CD4-positive, alpha-beta memory T cell (primary cell): ENCODE data around the gene POLE. TPM values are rescaled to one million over a fixed set of nuclear protein-coding genes. Genes with fewer than 3 reads are reported as not detected.

Experiments
- CTCF ChIA-PET: fragments of 350-600 bp; sonication (Branson Sonifier 250); formaldehyde crosslinking; loops from one replicate; lab custom pipeline; 2021; ENCODE audit warnings: inconsistent platforms; ENCODE audit not compliant: partially characterized antibody; lab: Charles Lee
- POLR2A ChIA-PET: fragments of 350-600 bp; sonication (Branson Sonifier 250); formaldehyde crosslinking; loops from one replicate; lab custom pipeline; 2021; ENCODE audit not compliant: partially characterized antibody; lab: Charles Lee
- DNase-seq, 5 donors: peaks; one replicate each; pipeline versions ENCODE4 v3.0.0 to v3.0.0-alpha.2; 2020 to 2022; ENCODE audit warnings: mixed read lengths in 1 of 5
- H3K27ac ChIP-seq: one replicate; pipeline ENCODE4 v1.7.0; 2013; ENCODE audit warnings: low read depth, low read length
- H3K27me3 ChIP-seq: 2 replicates; pipeline ENCODE4 v1.7.0; 2013; ENCODE audit warnings: mild to moderate bottlenecking, low read length, moderate library complexity; ENCODE audit not compliant: insufficient read depth
- H3K36me3 ChIP-seq: 2 replicates; pipeline ENCODE4 v1.7.0; 2013; ENCODE audit warnings: mild to moderate bottlenecking, low read length, moderate library complexity; ENCODE audit not compliant: insufficient read depth
- H3K4me1 ChIP-seq: 2 replicates; pipeline ENCODE4 v1.7.0; 2013; ENCODE audit warnings: mild to moderate bottlenecking, low read length, moderate library complexity; ENCODE audit not compliant: insufficient read depth
- H3K4me3 ChIP-seq, 2 donors: one replicate each; pipeline ENCODE4 v1.7.0; 2013; ENCODE audit warnings: low read length in 2 of 2, mild to moderate bottlenecking in 1 of 2
- H3K9me3 ChIP-seq, 2 donors: one replicate each; pipeline ENCODE4 v1.7.0; 2013; ENCODE audit warnings: low read length in 2 of 2, control low read depth in 1 of 2; ENCODE audit not compliant: control insufficient read depth in 1 of 2
- H3K27ac Mint-ChIP-seq, 7 donors: one replicate each; pipeline ENCODE4 v1.8.0; 2020 to 2021; ENCODE audit warnings: mixed read lengths in 7 of 7, mild to moderate bottlenecking in 6 of 7, inconsistent platforms in 3 of 7, moderate library complexity in 3 of 7
- H3K27me3 Mint-ChIP-seq, 2 donors: one replicate each; pipeline ENCODE4 v1.8.0; 2020 to 2021; ENCODE audit warnings: mixed read lengths in 2 of 2
- H3K36me3 Mint-ChIP-seq, 2 donors: one replicate each; pipeline ENCODE4 v1.8.0; 2020 to 2021; ENCODE audit warnings: mixed read lengths in 2 of 2, inconsistent platforms in 1 of 2, mild to moderate bottlenecking in 1 of 2
- H3K4me1 Mint-ChIP-seq, 4 donors: one replicate each; pipeline ENCODE4 v1.8.0; 2020 to 2021; ENCODE audit warnings: mixed read lengths in 4 of 4, mild to moderate bottlenecking in 1 of 4
- H3K4me3 Mint-ChIP-seq, 8 donors: one replicate each; pipeline ENCODE4 v1.8.0; 2020 to 2021; ENCODE audit warnings: mixed read lengths in 8 of 8, mild to moderate bottlenecking in 7 of 8, moderate library complexity in 6 of 8, inconsistent platforms in 3 of 8
- H3K9me3 Mint-ChIP-seq, 8 donors: one replicate each; pipeline ENCODE4 v1.8.0; 2020 to 2021; ENCODE audit warnings: mixed read lengths in 8 of 8, mild to moderate bottlenecking in 5 of 8, inconsistent platforms in 3 of 8, moderate library complexity in 1 of 8
- intact Hi-C: fragments of 100-400 bp; cut with micrococcal nuclease; formaldehyde crosslinking; loops from one replicate; pipeline ENCODE4 v1.15.1; 2023
- polyA plus RNA-seq, 2 donors: library from polyadenylated mRNA; unstranded; fragments of 300-500 nt; fragmentation: Illumina TruSeq; gene quantifications; one replicate each; pipeline ENCODE4 v1.2.3, GENCODE V29; 2021
- total RNA-seq, 2 experiments: library from RNA; stranded (reverse); gene quantifications; one replicate each; pipeline ENCODE4 v1.2.3, GENCODE V29; 2021

The POLE gene
- total and polyA plus RNA-seq, 4 experiments from 2014 or later, result 2.2 to 75.4 (median 37.9) TPM

GRCh38 chr12:132669166-132669879 lies 17.8 kb downstream of the POLE start:
- H3K9me3 ChIP-seq, result no peaks in the 10 kb centered on the region
- no peak overlapping the region for H3K4me3 Mint-ChIP-seq
- H3K27ac ChIP-seq, result no peak overlapping the region
- H3K4me3 ChIP-seq, result no peak overlapping the region
- peaks cover 42% of the 10 kb centered on the region for H3K36me3 ChIP-seq
- POLR2A ChIA-PET, result no interaction called here
- CTCF ChIA-PET, result no interaction called here
- no peaks in the 10 kb centered on the region for H3K27me3 ChIP-seq
- H3K4me1 ChIP-seq, result peaks cover 5% of the 10 kb centered on the region
- H3K36me3 Mint-ChIP-seq, result peaks cover 54 to 69% of the 10 kb centered on the region in 2 donors
- no peaks in the 10 kb centered on the region for H3K27me3 Mint-ChIP-seq
- H3K4me1 Mint-ChIP-seq, result peaks cover 3 to 12% (median 6%) of the 10 kb centered on the region in 4 donors
- no peak for DNase-seq
- no peak overlapping the region for H3K27ac Mint-ChIP-seq
- peaks cover 0 to 1% (median 0%) of the 10 kb centered on the region in 8 donors for H3K9me3 Mint-ChIP-seq
- intact Hi-C loops, result no loop called here

- Mint-ChIP-seq H3K36me3 (peaks cover 48 to 68% of the 10 kb centered on the region in 2 donors), H3K9me3 (peaks cover 0 to 1% (median 0%) of the 10 kb centered on the region in 8 donors), H3K27ac (no peak overlapping the region), H3K27me3 (no peaks in the 10 kb centered on the region), H3K4me1 (peaks cover 3 to 12% (median 5%) of the 10 kb centered on the region in 4 donors), H3K4me3 (no peak overlapping the region)
- Histone ChIP-seq H3K27ac (no peak overlapping the region), H3K36me3 (peaks cover 42% of the 10 kb centered on the region), H3K4me1 (peaks cover 5% of the 10 kb centered on the region), H3K27me3 (no peaks in the 10 kb centered on the region), H3K4me3 (no peak overlapping the region), H3K9me3 (no peaks in the 10 kb centered on the region)
- ChIA-PET CTCF (no interaction called here), POLR2A (no interaction called here)
- intact Hi-C loops, result no loop called here
- no peak for DNase-seq
Observed at GRCh38 chr12:132668191-132669088, 18.7 kb downstream of the POLE start.

- POLR2A ChIA-PET, result no interaction called here
- CTCF ChIA-PET, result interaction anchor here (1.2 kb wide), 1 partner anchor 9 kb away, joined by 3 read pairs; no protein-coding TSS in a partner anchor
- Histone ChIP-seq H3K4me1 (no peaks in the 10 kb centered on the region), H3K27ac (no peak overlapping the region), H3K4me3 (no peak overlapping the region), H3K27me3 (no peaks in the 10 kb centered on the region), H3K36me3 (peaks cover 40% of the 10 kb centered on the region), H3K9me3 (no peaks in the 10 kb centered on the region)
- Mint-ChIP-seq H3K9me3 (no peaks in the 10 kb centered on the region), H3K27ac (no peak overlapping the region), H3K36me3 (peaks cover 59 to 81% of the 10 kb centered on the region in 2 donors), H3K27me3 (no peaks in the 10 kb centered on the region), H3K4me1 (peaks cover 0 to 5% (median 3%) of the 10 kb centered on the region in 4 donors), H3K4me3 (no peak overlapping the region)
- intact Hi-C loops, result no loop called here
- DNase-seq, result no peak
Observed at GRCh38 chr12:132665794-132666193, 21.3 kb downstream of the POLE start.

GRCh38 chr12:132665149-132665491 lies 22.0 kb downstream of the POLE start:
- H3K27me3 ChIP-seq, result no peaks in the 10 kb centered on the region
- H3K36me3 ChIP-seq, result peaks cover 47% of the 10 kb centered on the region
- no peak overlapping the region for H3K27ac ChIP-seq
- H3K36me3 Mint-ChIP-seq, result peaks cover 66 to 85% of the 10 kb centered on the region in 2 donors
- no peaks in the 10 kb centered on the region for H3K4me1 ChIP-seq
- H3K9me3 Mint-ChIP-seq, result no peaks in the 10 kb centered on the region
- ChIA-PET POLR2A (no interaction called here), CTCF (interaction anchor here (1.2 kb wide), 1 partner anchor 9 kb away, joined by 3 read pairs; no protein-coding TSS in a partner anchor)
- no peaks in the 10 kb centered on the region for H3K27me3 Mint-ChIP-seq
- no peak for DNase-seq
- peaks cover 0 to 5% (median 3%) of the 10 kb centered on the region in 4 donors for H3K4me1 Mint-ChIP-seq
- peak overlapping the region in 2 of 7 donors; percentile 42 to 53 for H3K27ac Mint-ChIP-seq
- intact Hi-C loops, result no loop called here
- no peaks in the 10 kb centered on the region for H3K9me3 ChIP-seq
- no peak overlapping the region for H3K4me3 Mint-ChIP-seq
- H3K4me3 ChIP-seq, result no peak overlapping the region

- no peak for DNase-seq
- no peaks in the 10 kb centered on the region for H3K27me3 ChIP-seq
- ChIA-PET POLR2A (interaction anchor here (0.7 kb wide), 1 partner anchor 59 kb away, joined by 3 read pairs; no protein-coding TSS in a partner anchor), CTCF (no interaction called here)
- peaks cover 50% of the 10 kb centered on the region for H3K36me3 ChIP-seq
- H3K4me1 ChIP-seq, result no peaks in the 10 kb centered on the region
- Mint-ChIP-seq H3K36me3 (peaks cover 68 to 86% of the 10 kb centered on the region in 2 donors), H3K4me1 (peaks cover 0 to 5% (median 3%) of the 10 kb centered on the region in 4 donors), H3K9me3 (no peaks in the 10 kb centered on the region), H3K27me3 (no peaks in the 10 kb centered on the region), H3K27ac (peak overlapping the region in 2 of 7 donors; percentile 42 to 68), H3K4me3 (no peak overlapping the region)
- intact Hi-C loops, result no loop called here
- no peaks in the 10 kb centered on the region for H3K9me3 ChIP-seq
- H3K4me3 ChIP-seq, result no peak overlapping the region
- H3K27ac ChIP-seq, result no peak overlapping the region
Observed at GRCh38 chr12:132664206-132665148, 22.7 kb downstream of the POLE start.

- Histone ChIP-seq H3K4me1 (no peaks in the 10 kb centered on the region), H3K4me3 (no peak overlapping the region), H3K9me3 (no peaks in the 10 kb centered on the region), H3K36me3 (peaks cover 57% of the 10 kb centered on the region), H3K27ac (no peak overlapping the region), H3K27me3 (no peaks in the 10 kb centered on the region)
- Mint-ChIP-seq H3K9me3 (no peaks in the 10 kb centered on the region), H3K36me3 (peaks cover 63 to 85% of the 10 kb centered on the region in 2 donors), H3K27me3 (no peaks in the 10 kb centered on the region), H3K4me3 (peak overlapping the region in 1 of 8 donors; percentile 5), H3K4me1 (peaks cover 0 to 5% (median 3%) of the 10 kb centered on the region in 4 donors), H3K27ac (peak overlapping the region in 3 of 7 donors; percentile 13 to 80 (median 43))
- ChIA-PET CTCF (no interaction called here), POLR2A (no interaction called here)
- no peak for DNase-seq
- intact Hi-C loops, result no loop called here
Observed at GRCh38 chr12:132662901-132663755, 24.0 kb downstream of the POLE start.
